ENCODE results near the gene PATJ.

GRCh38 chr1:62093261-62093660 lies 351.0 kb downstream of the PATJ start:
- TF ChIP-seq CTCF (IDR thresholded peaks at IDR 0.05; ENCODE audit: insufficient read depth, low read length, poor library complexity, severe bottlenecking) (no peak), EZH2phosphoT487 (conservative IDR thresholded peaks at IDR 0.05; ENCODE audit: low read length) (no peak)

Measured in SU-DHL-6 (cell line).